ENCODE data around the gene IRF8.
A peak's percentile ranks its signal among the peaks of the same experiment; 100 is the strongest.

The IRF8 gene

DNA sequence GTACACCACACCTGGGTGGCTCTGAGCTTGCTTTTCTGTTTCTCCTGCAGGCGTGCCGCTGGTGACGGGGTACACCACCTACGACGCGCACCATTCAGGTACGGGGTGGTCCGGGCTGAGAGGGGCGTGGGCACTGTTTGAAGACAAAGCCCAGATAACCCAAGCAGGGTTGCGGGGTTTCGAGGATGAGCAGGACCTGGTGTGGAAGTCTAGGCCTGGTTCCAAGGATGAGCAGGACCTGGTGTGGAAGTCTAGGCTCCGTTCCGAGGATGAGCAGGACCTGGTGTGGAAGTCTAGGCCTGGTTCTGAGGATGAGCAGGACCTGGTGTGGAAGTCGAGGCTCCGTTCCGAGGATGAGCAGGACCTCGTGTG lies 15.4 kb downstream of the IRF8 start:
- no peak for DNase-seq

DNA sequence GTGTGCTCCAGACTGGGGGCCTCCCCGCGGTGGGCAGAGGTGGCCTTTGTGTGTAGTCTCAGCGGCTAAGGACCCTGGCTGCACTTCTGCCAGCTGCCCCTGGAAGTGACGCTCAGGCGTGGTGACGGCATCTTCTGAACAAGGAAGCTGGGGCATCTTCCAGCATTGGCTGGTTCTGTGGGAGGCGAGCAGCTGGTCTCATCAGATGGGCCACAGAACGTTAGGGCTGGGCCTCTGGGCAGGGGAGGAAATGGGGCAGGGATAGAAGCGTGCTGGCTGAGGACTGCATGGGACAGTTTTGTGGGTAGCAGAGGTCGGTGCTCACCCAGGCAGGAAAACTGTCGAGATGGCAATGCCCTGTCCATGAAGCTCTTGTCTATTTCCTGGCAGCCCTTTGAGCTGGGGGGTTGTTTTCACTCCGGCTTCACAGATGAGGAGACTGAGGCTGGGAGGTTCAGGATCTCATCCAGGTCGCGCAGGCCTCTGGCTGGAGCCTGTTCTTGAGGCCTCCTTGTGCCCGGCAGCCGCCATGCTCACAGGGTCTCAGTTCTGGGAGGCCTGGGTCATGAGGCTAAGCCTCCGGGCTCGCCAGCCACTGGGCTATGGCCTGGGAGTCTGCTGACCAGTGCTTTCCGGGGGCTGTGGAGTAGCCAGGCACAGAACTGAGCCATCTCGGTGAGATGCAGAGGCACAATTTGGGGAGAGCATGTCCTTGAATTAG lies 16.3 kb downstream of the IRF8 start:
- DNase-seq, result no peak

DNA sequence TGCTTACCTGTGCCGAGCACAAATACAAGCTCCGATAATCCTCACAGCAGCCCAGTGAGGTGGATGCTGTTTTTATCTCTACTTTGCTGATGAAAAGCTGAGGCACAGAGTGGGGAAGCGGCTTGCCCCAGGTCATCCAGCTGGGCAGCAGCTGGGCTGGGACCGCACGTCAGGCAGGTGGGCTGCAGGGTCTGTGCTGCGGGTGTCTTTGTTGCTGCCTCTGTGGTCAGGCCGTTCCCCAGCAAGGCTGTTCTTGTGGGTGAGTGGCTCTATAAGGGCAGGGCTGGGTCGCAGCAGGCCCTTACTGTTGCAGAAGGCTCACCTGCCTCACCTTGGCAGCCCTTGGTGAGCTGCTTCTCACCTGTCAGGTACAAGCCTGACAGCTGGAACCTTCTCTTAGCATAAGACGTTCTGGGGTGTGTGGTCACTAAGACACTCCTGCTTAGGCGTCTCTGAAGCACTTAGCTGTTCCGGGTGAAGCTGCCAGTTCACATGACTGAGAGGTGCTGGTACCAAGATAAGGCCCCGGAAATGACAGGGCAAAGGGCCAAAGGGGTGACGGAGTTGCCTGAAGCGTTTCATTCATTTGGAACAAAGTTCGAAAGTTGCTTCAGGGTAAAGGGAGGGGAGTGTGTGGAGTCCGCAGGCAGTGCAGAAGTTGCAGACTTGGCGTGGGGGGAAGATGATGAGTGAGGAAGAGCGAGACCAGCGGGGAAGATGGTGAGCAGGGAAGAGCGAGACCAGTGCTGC lies 17.4 kb downstream of the IRF8 start:
- DNase-seq, result peak; percentile 88

DNA sequence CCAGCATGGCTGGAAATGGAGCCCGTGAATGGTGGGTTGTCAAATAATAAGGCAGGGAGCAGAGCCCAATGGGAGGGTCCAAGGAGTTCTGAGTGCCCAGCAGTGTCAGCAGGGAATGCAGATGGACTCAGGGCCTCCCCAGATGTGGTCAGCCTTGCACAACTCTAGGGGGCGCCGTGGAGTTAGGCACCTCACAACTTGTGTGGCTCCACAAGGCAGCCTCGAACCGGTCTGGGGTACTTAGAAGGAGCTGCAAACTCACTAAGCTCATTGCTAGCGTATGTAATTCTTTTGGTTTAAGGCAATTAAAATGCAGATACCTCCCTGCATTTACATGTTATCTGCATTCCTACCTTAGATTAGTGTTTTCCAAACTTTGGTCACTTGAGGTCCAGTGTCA lies 18.1 kb downstream of the IRF8 start:
- no peak for DNase-seq

DNA sequence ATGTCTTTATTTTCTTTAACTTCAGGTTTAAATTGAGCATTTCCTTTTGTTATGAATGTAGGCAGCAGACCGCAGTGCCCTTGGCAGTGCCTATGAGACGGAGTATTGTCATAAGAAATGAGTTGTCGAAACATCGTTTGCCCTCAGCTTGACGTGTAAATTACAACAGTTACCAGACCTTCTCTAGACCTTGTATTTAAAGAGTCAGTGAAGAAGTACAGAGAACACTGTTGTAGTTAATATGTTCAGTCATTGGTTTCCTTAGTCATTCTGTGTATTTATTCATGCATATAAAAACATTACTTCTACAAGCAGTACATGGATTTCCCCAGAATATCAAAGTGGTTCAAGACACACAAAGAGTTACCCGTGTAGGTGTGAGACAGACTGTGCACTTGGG lies 19.0 kb downstream of the IRF8 start:
- no peak for DNase-seq

DNA sequence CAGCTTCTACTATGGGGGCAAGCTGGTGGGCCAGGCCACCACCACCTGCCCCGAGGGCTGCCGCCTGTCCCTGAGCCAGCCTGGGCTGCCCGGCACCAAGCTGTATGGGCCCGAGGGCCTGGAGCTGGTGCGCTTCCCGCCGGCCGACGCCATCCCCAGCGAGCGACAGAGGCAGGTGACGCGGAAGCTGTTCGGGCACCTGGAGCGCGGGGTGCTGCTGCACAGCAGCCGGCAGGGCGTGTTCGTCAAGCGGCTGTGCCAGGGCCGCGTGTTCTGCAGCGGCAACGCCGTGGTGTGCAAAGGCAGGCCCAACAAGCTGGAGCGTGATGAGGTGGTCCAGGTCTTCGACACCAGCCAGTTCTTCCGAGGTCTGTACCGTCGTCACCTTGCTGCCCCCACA lies 19.5 kb downstream of the IRF8 start:
- DNase-seq, result no peak

DNA sequence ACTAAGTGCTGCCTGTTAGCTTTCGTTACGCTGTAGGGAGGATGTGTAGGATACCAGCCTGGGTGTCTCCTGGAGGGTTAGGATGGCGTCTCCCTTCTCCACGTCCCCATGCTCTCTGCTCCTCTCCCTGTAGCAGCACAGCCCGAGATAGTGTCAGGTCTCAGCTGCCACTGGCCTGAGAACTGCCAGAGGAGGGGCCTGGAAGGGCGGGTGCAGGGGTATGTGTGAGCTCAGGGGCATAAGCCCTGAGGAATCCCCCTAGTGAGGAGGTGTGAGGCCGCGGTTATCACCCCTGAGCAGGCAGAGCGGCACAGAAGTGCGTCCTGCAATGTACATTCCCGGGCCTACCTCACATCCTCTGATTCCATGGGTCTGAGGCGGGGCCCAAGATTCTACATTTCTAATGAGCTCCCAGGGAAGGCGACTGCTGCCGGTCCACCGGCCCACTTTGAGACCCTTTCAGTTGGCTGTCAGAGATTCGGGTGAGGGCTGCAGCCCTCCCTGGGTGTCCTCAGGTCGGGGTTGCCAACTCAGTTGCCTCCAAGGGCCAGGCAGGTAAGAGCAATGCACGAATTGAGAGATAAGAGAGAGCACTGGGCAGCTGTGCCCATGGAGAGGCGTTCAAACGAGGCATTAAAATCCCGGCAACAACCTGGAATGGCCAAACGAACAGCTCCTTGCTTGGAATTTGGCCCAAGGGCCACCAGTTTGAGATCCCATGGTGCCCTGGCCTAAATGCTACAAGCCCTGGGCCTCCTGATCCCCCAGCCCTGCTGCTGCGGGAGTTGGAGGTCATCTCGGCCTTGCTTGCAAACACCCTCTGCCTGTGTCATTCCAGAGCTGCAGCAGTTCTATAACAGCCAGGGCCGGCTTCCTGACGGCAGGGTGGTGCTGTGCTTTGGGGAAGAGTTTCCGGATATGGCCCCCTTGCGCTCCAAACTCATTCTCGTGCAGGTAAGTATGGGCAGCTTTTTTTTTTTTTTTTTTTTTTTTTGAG lies 20.6 kb downstream of the IRF8 start:
- no peak for DNase-seq

DNA sequence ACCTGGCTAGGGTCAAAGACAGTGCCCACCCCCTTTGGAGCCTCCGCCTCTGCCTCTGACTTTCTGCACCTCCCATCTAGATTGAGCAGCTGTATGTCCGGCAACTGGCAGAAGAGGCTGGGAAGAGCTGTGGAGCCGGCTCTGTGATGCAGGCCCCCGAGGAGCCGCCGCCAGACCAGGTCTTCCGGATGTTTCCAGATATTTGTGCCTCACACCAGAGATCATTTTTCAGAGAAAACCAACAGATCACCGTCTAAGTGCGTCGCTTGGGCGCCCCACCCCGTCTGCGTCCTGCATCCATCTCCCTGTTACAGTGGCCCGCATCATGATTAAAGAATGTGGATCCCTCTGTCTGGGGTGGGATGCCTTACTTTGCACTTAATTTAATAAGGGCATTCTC lies 22.1 kb downstream of the IRF8 start:
- DNase-seq, result no peak

DNA sequence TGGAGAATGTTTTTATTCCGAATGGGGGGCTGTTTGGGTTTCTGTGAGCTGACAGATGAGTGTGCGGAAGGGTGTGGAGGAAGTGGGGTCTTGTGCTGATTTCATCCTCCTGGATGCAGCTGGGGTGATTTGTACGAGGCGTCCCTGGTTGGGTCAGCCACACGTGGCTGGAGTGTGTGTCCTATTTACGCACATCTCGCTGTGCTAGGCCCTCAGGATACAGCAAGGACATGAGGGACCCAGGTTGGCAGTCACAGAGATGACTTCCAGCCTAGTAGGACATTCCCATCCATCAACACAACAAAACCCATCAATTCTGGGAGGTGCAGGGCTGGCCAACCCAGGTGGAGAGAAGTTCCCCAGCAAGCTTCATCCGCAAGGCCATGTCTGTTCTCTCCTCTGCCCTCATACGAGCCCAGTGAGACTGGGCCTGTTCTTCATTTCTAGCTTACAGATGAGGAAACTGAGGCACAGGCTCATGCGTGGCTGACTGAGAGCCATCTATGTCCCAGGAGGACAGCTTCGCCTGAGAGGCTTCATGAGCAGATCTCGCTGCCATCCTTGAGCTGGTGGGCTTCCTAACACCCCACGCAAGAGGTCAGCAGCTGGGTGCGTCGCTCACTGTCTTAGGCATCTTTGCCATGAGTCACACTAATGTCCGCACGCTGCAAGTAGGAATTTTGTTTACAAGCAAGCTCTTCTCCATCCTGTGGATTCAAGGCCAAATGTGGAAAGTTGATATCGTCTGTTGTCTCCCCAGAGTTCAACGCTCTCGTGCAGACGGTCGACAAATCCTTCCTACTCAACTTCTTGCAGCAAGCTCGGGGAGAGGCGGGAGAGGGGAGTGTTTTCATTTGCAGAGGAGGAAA lies 24.4 kb downstream of the IRF8 start:
- no peak for DNase-seq

DNA sequence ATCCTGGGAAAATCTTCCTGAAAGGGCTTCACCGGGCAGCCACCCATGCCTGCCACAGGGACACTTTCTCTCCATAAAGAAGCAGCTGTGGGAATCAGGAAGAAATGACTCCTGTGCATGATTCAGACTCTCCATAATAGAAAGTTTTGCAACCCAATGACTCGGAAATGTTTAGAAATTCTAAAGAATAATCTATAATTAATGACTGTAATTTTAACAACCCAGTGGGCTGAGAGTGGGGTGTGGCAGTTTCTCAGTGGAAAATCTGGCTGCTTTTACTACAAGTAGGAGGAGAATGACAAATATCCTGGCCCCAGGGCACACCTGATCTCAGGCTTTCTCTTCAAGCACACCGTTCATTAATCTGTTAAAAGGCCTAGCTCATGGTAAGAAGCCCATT lies 25.7 kb downstream of the IRF8 start:
- no peak for DNase-seq

DNA sequence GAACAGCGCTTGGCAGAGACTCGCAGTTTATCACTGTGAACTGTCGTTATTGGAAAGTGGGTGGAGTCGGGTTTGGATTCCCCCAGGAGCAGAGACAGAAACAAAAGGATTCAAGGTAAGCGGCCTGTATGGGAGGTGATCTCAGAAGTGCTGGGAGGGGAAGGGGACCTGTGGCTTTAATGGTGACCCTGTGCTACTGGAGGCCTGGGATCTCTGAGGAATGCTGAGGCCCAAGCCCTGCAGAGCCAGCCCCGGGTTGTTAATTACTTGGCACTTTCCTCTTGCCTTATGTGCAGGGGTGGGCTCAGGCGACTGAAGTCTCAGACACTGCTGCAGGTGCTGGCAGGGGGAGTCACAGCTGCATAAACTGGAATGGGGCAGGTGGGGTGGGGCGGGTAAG lies 27.4 kb downstream of the IRF8 start:
- no peak for DNase-seq

DNA sequence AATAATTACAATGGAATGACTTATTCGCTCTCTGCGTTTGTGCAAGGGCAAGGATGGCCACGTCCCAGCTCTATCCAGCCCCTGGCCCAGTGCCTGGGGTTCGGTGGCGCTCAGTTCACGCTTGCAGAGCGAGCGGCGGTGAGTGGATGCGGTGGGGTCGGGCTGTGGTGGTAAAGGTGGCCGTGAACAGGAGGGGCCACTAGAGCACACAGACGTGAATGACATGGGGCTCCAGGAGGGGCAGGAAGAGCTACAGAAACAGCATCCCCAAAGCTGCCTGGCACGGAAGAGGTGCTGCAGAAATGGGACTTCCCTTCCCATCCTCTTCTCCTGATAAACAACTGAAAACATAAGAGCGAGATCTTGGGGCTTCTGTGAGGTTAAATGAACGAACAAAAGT lies 28.4 kb downstream of the IRF8 start:
- DNase-seq, result no peak

DNA sequence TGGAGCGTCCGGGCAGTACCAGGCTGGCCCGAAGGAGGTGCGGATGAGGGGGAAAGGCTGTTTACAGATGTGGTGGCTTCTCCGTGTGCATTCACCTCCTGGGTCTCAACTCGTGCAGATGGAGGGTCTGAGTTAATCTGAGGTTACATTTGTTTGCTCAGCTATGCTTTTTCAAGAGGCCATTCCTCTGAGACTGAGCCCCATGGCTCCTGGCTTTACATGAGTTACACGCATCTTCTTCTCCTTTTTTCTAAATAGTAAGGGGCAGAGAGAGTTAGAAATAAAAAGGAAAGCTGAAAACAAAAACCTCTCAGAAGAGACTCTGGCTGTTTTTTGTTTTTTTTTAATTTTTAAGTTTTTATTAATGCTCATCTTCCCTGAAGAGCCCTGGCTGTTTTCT lies 29.0 kb downstream of the IRF8 start:
- DNase-seq, result no peak

DNA sequence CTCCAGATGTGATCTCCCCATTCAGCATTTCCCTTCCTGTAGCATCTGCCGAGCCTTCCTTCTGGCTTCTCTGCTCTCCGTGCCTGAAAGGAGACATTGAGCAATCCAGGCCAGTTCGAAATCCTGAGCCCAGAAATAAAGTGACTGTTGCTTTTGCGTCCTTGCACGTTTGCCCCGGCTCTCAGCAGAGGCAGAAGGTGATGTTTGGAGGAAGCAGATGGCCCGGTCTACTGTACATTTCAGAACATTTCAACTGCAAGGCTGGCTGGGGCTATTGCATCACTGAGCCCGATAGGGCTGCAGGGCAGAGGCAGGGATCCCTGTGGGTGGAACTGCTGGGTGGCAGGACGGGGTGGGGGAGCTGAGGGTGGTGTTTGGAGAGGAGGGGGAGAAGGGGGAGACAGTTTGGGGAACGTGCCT lies 29.4 kb downstream of the IRF8 start:
- DNase-seq, result peak; percentile 49

DNA sequence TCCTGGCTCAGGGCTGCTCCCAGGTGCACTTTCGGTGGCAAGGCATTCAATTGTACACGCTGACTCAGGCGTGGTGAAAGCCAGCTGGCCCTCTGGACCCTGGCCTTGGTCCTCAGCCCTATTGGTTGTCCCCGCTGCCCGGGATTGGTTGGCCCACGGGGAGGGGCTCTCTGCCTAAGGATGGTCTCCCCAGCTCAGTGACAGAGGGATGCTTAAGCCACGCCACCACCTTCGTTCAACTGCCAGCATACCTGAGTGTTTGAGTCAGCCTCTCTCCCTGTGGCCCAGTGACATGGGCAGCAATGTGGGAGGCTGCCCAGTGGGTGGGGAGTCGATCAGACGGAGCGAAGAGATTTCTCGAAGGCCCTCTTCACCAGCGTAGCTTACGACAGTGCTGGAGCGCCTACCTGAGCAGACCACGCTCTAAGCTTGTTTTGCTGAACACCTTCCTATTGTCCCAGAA lies 30.3 kb downstream of the IRF8 start:
- peak; percentile 60 for DNase-seq

DNA sequence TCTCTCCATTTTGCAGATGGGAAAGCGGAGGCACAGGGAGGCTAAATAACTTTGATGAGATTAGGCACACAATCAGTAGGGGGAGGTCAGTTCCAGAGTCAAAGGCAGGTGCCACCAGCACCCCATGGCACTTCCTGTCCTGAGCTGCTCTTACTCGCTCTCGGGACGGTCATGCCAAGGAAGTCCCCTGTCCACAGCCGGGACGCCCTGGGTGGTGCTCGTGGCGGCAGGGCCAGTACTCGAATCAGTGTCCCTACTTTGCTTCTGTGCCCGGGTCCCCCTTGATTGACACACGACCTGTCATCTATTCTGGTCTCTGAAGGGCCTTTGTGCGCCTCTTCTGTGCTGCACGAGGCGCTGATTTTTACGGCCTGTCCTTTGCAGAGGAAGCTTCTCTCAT lies 31.3 kb downstream of the IRF8 start:
- no peak for DNase-seq

DNA sequence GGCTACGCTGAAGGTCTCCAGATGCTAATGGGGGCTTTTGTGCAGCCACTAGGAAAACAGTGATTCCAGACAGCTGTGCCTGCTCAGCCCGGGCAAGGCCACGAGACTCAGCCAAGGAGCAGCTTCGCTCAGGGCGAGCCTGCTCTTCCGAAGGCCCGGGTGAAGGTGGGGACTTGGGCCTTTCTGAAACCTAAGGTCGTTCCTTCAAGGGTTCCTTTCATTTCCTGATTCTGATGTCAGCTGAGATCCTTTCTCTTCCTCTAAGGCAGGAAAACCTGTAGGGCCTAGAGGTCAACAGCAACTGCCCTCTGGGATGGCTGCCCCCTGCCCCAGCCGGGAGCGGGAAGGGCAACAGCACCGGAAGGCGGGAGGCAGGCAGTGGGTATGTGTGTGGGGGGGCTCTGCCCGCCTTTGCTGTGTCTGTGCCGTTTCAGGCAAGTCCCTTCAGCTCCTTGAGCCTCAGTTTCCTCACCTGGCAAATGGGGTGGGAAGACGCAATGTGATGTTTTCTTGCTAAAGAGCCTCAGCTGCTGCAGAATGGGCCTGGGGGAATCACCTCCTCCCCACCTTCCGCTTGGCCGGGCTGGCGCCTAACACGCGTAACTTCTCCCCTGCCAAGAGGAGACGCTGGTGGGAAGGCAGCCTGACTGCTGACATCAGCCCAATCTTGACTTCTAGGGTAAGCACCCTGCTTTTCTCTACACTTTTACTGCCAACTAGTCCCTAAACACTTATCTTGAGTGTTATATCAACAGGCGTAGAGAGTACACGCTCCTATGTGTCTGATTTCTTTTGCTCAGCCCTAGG lies 32.8 kb downstream of the IRF8 start:
- peak; percentile 84 for DNase-seq

DNA sequence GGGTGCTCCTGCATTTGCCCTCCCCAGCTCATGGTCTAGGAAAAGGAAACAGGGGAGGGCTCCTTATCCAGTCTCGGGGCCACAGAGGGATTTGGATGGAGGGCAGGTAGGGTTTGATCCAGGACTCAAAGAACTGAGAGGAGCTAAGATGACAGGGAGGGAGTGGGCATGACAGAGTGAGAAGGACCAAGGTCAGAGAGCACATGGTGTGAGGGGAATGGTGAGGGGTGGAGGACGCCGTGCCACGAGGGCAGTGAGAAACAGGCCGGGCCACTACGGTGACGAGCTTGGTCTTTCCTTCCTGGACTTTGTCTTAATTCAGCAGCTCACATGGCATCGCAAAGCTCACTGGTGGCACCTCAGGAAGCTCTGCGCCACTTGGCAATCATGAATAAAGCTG lies 35.2 kb downstream of the IRF8 start:
- no peak for DNase-seq

DNA sequence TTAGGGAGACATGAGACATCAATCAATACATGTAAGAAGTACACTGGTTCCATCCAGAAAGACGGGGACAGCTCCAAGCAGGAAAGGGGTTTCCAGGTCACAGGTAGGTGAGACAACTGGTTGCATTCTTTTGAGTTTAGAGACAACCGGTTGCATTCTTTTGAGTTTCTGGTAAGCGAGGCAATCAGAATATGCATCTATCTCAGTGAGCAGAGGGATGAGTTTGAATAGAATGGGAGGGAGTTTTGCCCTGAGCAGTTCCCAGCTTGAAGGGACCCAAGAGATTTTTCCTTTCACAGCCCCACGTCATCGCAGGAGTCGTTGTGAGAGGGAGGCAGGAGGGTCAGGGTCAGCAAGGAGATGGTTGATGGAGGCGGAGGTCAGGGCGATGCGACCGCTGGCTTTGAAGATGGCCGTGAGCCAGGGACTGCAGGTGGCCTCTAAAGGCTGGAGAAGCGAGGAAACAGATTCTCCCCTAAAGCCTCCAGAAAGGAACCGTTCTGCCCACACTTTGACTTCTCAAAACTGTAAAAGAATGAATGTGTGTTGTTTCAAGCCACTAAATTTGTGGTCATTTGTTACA lies 36.5 kb downstream of the IRF8 start:
- DNase-seq, result peak; percentile 75

DNA sequence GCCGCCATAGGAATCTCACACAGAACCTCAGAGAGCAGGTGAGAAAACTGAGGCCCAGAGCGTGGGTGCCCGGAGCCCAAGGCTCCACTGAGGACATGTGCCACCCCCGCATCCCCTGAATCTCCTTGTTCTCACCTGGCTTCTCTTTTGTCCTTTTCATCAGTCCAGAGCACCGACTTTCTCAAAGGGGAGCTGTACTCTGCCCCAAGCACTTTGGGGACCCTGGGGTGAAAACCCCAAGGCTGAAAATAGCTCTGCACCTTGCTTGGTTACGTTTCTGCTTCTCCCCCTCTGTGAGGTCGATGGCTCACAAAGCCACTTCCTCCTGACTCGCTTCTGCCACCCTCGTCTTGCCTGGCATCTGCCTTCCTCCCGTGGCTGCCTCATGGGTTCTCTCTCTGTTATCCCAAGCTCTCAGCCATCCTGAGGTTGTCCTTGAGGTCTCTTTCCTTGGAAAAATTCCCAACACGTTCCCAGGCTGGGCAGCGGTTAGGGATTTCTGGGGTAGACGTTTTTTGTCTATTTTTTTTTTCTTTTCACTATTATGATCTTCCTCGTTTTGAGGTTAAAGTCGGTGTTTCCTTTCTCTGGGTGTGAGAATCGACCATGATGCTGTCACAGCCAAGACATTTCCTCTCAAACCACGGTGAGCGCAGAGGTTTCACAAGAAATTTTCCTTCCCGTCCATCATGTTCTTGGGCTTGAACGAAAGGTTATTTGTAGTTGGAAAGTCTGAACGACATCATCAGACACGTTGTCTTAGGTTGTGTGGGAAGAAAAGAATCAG lies 37.2 kb downstream of the IRF8 start:
- DNase-seq, result peak; percentile 72
